Choroid plexus epithelial cell (primary cell): ENCODE data around the gene LDLR.

Experiments
- DNase-seq: peaks from one replicate; pipeline ENCODE4 v3.0.0-alpha.2; 2010; ENCODE audit warnings: low read depth
- H3K4me3 ChIP-seq: 2 replicates; pipeline ENCODE4 v1.5.1; 2011; ENCODE audit warnings: low read depth, mild to moderate bottlenecking, control low read depth, low read length, moderate library complexity
- CTCF ChIP-seq: conservative IDR thresholded peaks from 2 replicates; pipeline ENCODE4 v1.5.1; 2011; ENCODE audit warnings: low read depth, mild to moderate bottlenecking, control low read depth, inconsistent platforms, low read length, moderate library complexity

Gene LDLR

DNA sequence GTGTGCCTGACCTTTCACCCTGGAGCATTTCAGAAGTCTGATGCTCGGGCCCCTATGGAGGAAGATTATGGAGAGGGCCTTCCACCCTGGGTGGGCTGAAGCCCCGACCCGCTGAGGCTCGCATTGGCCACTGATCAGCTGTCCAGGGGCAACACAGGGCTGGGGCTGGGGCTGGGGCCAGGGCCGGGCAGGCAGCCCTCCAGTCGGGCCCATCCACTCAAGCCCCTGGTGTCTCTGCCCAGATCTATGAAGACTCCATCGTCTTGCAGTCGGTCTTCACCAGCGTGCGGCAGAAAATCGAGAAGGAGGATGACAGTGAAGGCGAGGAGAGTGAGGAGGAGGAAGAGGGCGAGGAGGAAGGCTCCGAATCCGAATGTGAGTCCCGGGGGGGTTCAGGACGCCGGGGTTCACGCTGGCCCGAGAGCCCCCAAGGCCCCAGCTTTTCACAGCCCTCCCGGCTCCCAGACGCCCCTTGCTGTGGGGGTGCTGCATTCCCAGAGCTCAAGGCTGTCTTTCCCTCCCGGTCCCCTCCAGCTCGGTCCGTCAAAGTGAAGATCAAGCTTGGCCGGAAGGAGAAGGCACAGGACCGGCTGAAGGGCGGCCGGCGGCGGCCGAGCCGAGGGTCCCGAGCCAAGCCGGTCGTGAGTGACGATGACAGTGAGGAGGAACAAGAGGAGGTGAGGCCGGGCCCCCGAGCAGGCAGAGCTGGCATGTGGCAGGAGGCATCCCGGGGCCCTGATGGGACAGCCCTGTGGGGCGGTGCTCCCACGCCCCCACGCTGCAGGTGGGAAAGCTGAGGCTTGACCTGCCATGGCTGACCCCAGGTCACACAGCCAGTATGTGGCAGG, 29.5 kb upstream of the LDLR start:
- DNase-seq: no peak
- TF ChIP-seq CTCF: no peak
- H3K4me3 ChIP-seq: no peak overlapping the region

DNA sequence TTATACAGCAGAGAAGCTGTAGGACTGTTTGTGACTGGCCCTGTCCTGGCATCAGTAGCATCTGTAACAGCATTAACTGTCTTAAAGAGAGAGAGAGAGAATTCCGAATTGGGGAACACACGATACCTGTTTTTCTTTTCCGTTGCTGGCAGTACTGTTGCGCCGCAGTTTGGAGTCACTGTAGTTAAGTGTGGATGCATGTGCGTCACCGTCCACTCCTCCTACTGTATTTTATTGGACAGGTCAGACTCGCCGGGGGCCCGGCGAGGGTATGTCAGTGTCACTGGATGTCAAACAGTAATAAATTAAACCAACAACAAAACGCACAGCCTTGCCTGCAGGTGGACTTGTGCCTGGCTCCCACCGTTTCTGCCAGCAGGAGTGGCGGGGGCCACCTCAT, 27.3 kb upstream of the LDLR start:
- no peak for TF ChIP-seq CTCF
- no peak for DNase-seq
- no peak overlapping the region for H3K4me3 ChIP-seq

DNA sequence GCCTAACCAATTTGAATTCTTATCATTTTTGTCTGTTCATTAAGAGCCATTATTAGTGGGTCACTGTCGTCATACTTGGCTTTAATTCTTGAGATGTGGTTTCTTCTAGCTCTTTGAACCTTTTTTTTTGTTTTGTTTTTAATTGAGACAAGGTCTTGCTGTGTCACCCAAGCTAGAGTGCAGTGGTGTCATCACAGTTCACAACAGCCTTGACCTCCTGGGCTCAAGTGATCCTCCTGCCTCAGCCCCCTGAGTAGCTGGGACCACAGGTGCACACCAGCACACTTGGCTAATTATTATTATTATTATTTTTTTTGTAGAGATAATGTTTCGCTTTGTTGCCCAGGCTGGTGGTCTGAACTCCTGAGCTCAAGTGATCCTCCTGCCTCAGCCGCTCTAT, 25.8 kb upstream of the LDLR start:
- no peak for TF ChIP-seq CTCF
- DNase-seq: no peak

DNA sequence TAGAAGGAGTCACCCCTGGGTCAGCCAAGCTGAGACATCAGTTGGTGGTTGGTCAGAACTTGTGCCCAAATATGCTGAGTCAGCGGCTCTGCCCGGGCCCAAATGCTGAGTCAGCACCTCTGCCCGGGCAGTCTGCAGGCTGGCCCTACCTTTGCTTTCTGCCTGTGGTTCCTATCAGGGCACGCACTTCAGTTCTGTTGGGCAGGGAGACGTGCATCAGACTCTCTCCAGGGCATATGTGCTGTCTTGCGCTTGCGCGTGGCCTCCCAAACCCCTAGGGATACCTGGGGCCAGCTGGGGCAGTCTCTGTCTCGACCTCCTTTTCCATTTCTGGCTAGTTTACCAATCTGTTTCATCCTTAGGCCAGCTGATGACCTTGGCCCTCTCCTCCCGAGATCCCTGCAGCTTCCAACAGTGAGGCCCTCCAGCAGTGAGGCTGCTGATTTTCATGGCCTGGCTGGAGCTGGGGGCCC, 24.4 kb upstream of the LDLR start:
- TF ChIP-seq CTCF: no peak
- DNase-seq: peak; percentile 39
- no peak overlapping the region for H3K4me3 ChIP-seq

More for the DNA sequence above, 25.8 kb upstream of the LDLR start:
- no peak overlapping the region for H3K4me3 ChIP-seq

GRCh38 chr19:11066326-11066725, 22.9 kb upstream of the LDLR start:
- TF ChIP-seq CTCF: no peak
- H3K4me3 ChIP-seq: no peak overlapping the region
- no peak for DNase-seq

DNA sequence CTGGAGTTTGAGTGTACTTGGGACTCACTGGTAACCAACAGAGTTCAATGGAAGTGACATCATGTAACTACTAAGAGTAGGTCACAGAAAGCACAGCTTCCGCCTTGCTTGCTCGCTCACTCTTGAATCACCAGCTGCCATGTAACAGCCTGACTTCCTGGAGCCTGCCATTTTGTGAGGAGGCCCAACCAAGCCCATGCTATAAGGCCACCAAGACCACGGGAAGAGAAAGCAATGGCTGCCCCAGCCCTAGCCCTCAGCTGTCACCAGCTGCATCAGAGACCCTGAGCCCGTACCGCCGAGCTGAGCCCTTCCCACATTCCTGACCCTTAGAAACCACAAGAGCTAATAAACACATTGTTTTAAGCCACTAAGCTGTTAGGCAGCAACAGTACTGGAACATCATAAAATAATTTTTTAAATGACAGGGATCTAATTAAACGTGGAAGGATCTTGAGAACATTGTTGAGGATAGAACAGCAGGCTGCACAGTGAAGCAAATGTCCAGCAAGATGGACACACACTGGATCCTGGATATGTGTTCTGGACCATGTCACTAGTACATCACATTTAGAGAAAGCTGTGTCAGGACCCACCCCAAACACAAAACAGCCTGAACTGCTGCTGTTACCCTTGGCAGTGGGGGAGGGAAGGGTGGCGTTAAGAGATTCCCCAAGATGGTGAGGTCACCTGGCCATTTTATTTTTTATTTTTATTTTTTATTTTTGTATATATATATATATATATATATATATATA, 21.7 kb upstream of the LDLR start:
- no peak for TF ChIP-seq CTCF
- DNase-seq: peak; percentile 60
- H3K4me3 ChIP-seq: no peak overlapping the region
